Germinal center (tissue), 1 donor: ENCODE data around the gene PIP5K1B.

ENCODE experiments used
- DNase-seq: peaks from one replicate; pipeline ENCODE4 v3.0.0; 2012; ENCODE audit warnings: mixed read lengths, low spot score

The PIP5K1B gene

DNA sequence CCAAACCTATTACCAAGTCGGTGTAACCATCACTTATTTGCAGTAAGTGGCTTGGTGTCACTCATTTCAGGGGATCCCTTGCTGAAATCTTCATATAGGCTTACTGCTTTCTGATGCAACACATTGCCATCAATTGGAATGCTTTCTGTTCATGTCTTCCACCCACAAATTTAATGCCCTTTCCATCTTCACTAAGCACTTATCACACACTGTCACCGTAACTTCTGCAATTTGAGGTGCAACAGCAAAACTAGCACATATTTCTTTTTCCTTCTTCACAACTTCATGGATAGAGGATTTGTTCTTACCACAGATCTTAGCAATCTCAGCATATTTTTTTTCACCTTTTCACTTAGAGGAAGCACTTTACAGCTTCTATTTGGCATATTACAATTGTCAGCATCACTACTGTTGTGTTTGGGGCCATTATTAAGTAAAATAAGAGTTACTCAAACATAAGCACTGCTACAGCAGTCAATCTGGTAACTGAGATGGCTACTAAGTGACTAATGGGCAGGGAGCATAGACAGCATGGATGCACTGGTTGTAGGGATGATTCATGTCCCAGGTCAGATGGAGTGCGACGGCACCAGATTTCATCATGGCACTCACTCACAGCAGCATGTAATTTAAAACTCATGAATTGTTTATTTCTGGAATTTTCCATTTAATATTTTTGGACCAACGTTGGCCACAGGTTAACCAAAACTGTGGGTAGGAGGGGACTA is 70.1 kb downstream of the PIP5K1B start:
- no peak for DNase-seq

DNA sequence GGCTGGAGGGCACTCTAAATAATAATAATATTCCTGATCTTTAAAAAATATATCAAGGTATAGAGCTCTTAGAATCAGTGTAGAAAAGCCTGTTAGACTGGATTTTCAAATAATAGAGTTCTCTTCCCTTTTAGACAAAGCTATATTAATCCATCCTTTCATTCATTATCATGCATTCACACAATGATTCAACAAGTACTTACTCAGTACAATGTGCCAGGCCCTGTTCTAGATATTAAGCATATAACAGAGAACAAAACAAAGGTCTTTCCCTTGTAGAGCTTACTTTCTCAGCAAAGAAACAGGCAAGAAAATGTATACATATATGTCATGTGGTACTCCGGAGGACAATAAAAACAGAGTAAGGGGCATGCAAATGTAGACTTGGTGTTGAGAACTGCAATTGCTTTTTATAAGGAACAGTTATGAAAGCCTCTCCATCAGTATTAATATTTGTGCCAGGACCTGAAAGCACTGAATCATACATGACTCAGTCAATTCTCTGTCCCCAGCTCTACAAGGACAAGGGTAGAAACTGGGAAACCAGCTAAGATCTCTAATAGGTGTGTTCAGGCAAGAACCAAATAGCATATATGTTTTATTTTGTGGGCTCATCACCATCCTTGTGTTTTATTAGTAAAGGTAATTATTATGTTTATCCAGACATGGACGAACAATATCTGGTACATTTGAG is 72.2 kb downstream of the PIP5K1B start:
- no peak for DNase-seq

DNA sequence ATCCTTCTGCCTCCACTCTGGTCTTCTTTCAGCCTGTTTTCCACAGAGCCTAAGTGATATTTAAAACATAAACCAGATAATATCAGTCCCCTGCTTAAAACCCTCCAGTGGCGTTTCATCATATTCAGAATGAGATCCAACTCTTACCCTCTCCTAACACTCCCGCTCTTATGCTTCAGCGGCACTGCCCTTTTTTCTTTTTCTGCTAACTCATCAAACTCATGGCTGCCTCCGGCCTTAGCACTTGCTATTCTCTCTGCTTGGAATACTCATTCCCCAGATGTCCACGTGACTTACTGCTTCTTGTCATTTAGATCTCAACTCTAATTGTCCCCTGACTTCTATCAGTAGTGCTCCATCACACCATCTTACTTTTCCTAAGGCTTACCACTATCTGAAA is 73.6 kb downstream of the PIP5K1B start:
- DNase-seq: no peak

DNA sequence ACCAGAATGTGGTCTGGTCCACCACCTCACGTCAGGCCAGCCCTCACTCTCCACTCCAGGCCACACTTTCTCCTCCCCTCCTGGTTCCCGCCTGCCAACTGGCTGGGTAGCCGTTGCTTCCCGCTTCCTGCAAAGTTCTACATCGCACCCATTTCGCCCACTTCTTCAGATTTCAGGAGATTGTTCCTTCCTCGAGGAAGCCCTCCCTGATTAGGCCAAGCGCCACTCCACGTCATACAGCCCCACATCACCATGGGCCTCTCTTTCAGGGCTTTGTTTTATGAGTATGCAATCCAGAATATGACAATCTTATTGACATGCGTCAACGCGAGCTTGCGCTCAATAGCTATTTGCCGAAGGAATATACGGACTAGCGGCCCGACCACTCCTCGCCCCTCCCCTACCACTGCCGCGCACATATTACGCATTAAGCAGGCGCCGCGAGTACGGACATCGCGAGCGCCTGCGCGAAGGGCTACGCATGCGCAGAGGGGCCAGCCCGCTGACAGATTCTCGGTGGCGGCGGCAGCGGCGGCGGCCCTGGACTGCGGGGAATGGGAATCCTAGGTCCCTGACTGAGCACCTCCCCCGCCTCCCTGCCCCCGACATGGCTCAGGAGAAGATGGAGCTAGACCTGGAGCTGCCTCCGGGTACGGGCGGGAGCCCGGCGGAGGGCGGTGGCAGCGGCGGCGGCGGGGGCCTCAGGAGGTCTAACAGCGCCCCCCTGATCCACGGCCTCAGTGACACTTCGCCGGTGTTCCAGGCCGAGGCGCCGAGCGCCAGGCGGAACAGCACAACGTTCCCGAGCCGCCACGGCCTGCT is 74.7 kb downstream of the PIP5K1B start:
- DNase-seq: peak; percentile 93

DNA sequence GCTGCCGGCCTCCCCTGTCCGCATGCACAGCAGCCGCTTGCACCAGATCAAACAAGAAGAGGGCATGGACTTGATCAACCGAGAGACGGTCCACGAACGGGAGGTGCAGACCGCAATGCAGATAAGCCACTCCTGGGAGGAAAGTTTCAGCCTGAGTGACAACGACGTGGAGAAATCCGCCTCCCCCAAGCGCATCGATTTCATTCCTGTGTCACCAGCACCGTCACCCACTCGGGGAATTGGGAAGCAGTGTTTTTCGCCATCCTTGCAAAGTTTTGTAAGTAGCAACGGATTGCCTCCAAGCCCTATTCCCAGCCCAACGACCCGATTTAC is 75.3 kb downstream of the PIP5K1B start:
- DNase-seq: no peak

DNA sequence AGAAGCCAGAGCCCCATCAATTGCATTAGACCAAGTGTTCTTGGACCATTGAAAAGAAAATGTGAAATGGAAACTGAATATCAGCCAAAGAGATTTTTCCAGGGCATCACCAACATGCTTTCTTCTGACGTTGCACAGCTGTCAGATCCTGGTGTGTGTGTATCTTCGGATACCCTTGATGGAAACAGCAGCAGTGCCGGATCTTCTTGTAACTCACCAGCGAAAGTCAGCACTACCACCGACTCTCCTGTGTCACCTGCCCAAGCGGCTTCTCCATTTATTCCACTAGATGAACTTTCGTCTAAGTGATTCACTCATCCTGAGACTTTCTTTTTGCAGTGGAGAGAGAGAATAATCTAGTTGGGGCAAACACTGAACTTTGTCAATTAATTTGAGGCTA is 75.7 kb downstream of the PIP5K1B start:
- no peak for DNase-seq

DNA sequence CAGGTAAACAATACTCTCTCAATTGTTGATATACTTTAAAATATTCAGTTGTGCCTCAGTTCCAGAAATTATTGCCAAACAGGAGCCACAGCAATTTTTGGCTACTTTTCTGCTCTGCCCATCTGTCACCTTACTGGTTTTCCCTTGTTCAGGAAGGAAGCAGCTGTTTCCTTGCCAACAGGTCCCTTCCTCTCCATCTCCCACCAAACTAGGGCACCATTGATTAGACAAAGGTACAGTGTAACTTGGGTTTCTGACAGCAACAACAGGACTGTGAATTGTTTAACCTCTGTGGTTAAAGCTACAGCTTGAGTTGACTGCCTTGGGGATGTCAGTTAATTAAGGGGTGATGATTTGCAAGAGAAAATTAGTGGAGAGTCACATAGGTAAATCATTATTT is 76.9 kb downstream of the PIP5K1B start:
- no peak for DNase-seq

DNA sequence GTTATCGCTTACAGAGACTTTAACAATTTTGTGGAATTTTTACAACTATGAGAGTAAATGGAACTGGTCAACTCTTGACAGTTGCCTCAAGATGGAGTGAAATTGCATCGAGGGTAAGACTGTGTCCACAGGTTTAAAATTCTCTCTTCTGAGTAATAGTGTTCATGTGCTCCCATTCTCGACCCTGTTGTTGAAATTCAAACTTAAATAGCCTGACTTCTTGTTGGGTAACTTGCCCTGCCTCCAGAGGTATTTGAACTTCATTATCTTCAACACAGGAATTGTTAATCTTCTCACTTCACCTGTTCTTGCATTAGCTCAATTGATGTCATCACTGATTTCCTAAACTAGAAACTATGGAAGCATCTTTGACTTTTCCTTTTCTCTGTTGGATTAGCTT is 77.5 kb downstream of the PIP5K1B start:
- DNase-seq: no peak

DNA sequence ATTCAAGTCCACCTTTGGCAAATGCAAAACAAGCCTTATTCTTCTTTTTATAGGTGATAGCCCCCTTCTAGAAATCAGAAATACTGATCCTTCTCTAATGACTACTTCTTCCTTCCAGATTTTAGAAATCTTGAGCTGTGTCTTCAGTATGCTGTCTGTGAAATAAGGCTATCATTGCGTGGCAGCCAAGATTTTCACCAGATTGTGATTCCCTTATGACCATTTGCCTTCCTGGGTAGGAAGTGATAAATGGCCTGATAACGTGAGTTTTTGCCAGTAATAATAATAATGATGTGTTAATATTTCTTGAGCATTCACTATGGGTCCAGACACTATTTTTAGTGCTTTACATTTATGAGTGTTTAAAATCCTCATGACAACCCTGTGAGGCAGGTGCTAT is 80.9 kb downstream of the PIP5K1B start:
- no peak for DNase-seq

DNA sequence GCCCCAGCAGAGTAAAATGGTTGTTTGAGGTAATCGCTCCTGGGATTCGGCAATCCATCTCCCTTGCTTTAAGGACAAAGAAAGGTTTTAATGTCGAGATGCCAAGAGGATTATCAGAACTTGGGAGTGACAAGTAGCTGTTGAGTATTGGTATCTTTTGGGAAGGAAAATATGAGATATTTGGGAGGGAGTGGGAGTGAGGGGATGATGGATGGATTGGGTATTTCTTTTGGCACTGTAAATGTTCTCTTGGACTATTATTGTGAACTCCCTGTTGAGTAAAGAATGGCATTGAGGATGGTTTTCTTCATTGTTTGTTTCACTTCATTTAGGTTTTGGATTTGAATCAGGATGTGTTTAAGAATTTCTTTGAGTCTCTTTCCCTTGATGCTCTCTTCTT is 86.1 kb downstream of the PIP5K1B start:
- DNase-seq: no peak

DNA sequence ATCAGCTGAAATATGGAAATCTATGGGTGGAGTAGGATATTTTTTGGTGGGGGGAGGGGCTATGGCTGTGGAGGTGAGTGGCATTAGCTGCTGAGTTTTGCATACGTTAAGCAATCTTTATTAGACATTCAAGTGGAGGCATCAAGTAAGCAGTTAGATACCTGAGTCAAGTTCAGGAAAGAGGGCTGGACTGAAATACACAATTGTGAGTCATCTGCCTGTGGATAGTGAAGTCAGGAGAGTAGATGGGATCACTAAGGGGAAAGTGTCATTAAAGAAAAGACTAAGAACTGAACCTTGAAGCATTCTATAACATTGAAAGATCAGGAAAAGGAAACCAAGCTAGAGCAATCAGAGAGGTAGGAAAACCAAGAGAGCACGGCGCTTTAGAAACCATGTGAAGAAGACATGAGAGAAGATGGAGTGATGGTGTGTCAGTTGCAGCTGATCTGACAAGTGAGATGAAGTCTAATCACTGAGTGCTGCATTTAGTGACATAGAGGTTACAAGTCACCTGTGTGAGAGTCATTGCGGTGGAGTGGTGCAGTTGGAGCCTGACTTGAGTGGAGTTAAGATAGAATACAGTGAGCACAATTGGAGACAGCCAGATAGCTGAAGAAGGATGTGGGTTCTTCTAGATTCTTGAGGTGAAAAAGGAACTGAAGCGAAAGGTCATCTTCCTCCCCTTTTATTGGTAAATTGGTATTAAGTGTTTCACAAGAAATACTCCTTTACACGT is 88.7 kb downstream of the PIP5K1B start:
- no peak for DNase-seq

DNA sequence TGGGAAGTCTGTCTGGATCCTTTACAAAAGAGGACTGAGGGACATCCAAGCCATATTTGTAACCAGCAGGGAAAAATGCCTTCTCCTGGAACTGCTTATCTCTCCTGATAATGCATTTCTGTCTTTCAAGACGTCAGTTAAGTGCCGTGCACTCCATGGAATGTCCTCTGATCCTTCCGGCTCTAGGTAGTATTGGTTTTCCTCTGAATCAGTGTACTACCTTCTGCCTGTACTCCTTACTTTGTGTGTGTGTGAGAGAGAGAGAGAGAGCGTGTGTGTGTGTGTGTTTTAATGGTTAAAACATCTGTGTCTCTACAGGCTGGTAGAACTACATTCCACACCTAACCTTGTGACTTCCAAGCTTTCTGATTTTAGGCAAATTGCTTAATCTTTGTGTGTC is 89.9 kb downstream of the PIP5K1B start:
- DNase-seq: no peak

DNA sequence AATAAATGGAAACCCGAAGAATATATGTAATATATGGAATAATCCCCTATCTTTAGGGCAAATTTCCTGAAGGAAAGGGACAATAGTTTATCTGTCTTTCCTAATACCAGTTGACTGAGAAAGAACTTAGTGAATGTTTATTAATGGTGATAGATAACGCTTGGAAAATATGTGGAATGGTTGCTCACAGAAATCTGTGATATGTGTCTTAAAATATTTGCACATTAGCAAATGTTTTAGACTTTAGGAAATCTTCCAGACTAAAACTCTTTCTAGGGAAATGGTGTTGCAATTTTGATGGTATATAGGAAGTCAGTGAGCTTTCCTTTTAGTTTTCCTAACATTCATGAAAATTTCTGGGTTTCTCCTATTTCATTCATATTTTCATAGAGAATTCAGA is 90.4 kb downstream of the PIP5K1B start:
- no peak for DNase-seq

DNA sequence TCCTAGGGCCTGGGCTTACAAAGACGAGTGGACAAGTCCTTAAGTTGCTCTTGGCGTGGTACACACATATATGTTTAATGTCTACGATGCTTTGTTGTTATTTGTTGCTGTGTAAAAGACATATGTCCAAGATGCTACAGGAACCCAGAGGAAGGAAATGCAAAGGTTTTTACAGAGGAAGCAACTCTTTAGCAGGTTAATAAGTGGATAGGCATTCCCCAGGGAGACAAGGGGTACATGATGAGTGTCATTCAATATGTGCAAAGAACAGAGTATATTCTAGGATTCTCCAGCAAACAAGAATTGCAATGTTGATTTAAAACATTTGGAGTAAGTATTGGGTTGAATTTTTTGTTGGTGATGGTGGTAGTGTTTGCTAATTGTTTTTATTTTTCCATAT is 92.1 kb downstream of the PIP5K1B start:
- no peak for DNase-seq

DNA sequence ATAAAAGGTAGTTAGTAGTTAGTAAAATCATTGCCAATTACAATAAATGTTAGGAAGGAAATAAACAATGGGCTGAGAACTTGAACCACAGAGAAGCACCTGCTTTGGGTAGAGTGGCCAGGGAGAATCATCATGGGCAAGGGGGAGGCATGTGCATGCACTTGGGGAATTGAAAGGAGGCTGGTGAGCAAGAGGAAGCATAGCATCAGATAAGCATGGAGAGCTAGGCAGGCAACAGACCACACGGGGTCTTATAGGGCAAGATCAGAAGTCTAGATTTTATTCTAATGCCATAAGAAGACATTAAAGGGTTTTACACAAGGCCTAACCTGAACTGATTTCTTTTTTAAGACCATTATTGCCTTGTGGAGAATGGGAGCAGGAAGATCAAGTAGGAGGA is 93.4 kb downstream of the PIP5K1B start:
- DNase-seq: no peak

DNA sequence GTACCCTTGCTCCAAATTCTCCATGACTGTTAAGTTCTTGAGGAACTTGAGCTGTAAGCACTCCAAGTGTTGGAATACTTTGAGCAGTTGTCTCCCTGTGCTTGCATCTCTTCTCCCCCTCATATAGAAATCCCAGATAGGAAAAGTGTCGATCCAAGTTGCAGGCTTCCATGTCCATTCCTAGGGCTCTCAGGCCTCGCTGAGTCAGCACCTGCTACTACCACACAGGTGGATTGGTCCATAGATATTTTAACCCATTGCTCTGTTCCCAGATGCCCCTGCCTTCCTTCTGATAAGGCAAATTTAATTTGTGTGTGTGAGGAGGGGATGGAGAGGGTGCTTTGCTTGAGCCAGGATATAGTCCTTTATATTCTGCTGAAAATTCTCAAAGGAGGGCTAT is 95.8 kb downstream of the PIP5K1B start:
- no peak for DNase-seq

DNA sequence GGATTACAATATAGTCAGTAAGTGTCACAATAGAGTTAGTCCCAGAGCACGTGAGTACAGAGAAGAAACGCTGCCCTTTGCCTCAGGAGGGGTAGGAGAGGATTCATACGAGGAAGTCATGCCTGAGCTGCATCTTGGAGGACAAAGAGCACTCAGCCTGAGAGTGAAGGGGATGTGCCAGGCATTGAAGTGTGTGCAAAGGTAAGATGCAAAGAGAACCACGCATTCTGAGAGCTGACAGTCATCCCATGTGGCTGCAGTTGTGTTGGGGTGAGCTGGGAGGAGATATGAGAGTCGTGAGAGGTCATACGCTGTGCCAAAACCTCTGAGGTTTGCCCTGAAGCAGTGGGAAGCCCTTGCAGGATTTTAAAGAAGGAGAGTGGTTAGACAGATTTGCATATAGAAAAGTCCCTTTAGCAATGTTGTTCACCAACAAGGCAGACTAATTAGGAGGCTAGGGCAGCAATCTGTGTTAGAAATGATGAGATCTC is 97.5 kb downstream of the PIP5K1B start:
- peak; percentile 38 for DNase-seq

DNA sequence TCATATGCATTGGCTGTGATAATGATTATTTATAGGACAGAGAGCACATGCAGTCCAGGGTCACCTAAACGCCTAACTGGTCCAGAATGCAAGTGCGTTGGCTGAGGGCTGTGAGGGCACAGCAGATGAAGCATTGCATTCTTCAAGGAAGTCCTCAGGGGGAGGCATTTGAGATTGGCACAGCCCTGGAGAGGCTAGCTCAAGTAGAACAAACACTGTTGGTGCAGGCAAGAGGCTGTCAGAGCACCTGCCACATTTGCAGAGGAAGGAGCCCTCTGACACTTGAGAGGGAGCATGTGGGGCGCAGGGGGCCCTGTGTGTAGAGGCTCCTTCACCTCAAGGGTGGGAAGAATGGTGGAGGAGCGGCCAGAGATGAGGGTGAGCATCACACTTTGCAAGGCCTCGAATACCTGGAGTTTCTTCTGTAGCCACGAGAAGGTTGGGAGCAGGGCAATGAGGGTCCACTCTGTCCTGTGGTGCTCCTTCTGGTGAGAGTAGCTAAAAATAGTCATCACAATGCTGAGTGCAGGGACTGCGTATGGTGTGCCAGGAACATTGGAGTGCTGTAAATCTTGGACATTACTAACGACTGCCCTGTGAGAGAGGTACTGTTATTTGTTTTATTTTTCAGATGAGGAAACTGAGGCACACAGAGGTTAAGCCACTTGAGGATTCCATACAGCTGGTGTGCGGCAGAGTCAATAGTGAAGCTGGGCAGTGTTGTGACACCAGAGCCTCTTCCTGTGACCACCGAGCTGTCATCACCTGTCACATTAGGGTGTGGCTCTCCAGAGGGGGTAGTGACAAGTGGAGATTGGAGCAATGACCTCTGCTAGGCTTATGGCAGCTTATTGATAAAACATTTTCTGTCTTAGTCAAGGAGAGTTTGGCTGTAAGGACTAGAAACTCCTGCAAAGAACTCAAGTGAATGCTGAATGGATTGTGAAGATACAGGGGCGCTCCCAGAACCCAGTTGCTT is 100.2 kb downstream of the PIP5K1B start:
- DNase-seq: no peak

DNA sequence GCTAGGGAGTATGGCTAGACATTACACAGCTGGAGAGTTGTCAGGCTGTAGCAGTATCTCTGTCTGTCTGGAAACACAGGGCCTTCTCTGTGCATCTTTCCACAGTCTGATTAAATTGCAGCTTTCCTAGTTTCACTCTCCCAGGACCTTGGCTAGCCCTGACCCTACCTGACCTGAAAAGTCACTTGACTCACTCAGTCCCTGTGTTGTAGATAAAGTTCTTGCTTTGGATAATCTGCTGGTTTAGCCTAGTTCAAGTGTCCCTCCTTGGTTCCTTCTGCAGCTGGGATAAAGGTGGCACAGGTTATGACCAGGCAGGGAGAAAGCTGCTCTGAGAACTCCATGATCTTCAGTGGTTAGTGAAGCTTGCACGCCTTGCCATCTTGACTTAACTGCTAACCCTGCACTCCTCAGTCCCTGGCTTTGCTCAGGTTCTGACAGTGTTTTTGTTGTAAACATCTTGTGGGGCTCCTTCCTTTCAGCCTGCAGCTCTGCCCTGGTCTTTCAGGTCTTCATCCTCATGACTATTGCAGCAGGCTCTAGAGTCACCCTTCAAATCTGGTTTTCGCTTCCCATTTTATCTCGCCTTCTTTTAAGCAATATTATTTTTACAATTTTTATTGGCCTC is 101.0 kb downstream of the PIP5K1B start:
- DNase-seq: no peak

DNA sequence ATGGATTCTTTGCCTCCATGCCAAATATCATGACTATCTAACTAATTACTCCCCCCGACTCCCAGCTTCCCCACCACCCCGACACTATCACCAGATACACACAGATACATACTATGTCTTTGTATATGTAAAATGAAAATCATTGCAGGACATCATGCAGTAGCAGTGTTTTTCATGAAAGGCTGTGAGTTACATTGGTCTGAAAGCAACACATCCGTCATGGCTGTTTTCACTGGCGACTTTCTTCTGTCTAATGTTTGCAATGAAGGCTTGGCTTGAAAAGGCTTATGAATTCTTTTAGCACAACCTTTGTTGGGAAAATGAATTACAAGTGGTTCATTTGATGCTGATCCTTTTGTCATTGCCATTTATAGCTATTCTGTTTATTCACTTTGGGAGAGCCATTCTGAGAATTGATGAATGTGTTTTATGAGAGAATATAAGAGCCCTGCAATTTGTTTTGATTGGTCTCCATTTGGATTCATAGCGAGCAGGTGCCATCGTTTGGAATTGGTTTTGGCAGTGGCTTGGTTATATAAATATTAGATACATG is 103.4 kb downstream of the PIP5K1B start:
- DNase-seq: no peak
